ENCODE results near the gene FSTL4.

The FSTL4 gene

GRCh38 chr5:133348406-133348805 lies 263.9 kb downstream of the FSTL4 start:
- TF ChIP-seq CTCF (IDR thresholded peaks at IDR 0.05; ENCODE audit: low read length) (no peak), EZH2phosphoT487 (IDR thresholded peaks at IDR 0.05; ENCODE audit: low read length) (no peak), EZH2 (optimal IDR thresholded peaks at IDR 0.05; ENCODE audit: low read depth, low read length) (no peak)
- H3K9ac ChIP-seq (ENCODE audit: low read length), result no peak overlapping the region
- no peak overlapping the region for H3K4me3 ChIP-seq (ENCODE audit: low read length)
- no peaks in the 10 kb centered on the region for H3K4me1 ChIP-seq (ENCODE audit: low read length)
- H3K27me3 ChIP-seq (replicated peaks; ENCODE audit: insufficient read depth, low read length), result no peaks in the 10 kb centered on the region
- H3F3A ChIP-seq (ENCODE audit: insufficient read depth, low read length), result no peaks in the 10 kb centered on the region
- H3K4me2 ChIP-seq (ENCODE audit: low read depth, low read length), result no peak overlapping the region
- H4K20me1 ChIP-seq (ENCODE audit: insufficient read depth, low read length), result no peaks in the 10 kb centered on the region
- H3K9me3 ChIP-seq (replicated peaks; ENCODE audit: insufficient read depth, low read length), result no peaks in the 10 kb centered on the region
- no peaks in the 10 kb centered on the region for H3K36me3 ChIP-seq (replicated peaks; ENCODE audit: insufficient read depth, low read length)
- no peaks in the 10 kb centered on the region for H3K9me2 ChIP-seq (replicated peaks; ENCODE audit: insufficient read depth, low read length)
- no peak overlapping the region for H2AFZ ChIP-seq (ENCODE audit: low read length)
- H3K27ac ChIP-seq (ENCODE audit: low read length), result no peak overlapping the region
- DNase-seq, result no peak
- H3K79me2 ChIP-seq (ENCODE audit: low read length), result no peaks in the 10 kb centered on the region

- H3K4me3 ChIP-seq (ENCODE audit: low read length), result no peak overlapping the region
- H3K9me2 ChIP-seq (replicated peaks; ENCODE audit: insufficient read depth, low read length), result no peaks in the 10 kb centered on the region
- no peaks in the 10 kb centered on the region for H4K20me1 ChIP-seq (ENCODE audit: insufficient read depth, low read length)
- H2AFZ ChIP-seq (ENCODE audit: low read length), result no peak overlapping the region
- H3K27ac ChIP-seq (ENCODE audit: low read length), result no peak overlapping the region
- H3K9me3 ChIP-seq (replicated peaks; ENCODE audit: insufficient read depth, low read length), result no peaks in the 10 kb centered on the region
- H3K79me2 ChIP-seq (ENCODE audit: low read length), result no peaks in the 10 kb centered on the region
- no peak overlapping the region for H3K9ac ChIP-seq (ENCODE audit: low read length)
- H3F3A ChIP-seq (ENCODE audit: insufficient read depth, low read length), result no peaks in the 10 kb centered on the region
- DNase-seq, result peak; percentile 59
- peak; percentile 46 for TF ChIP-seq CTCF (IDR thresholded peaks at IDR 0.05; ENCODE audit: low read length)
- no peak for TF ChIP-seq EZH2 (optimal IDR thresholded peaks at IDR 0.05; ENCODE audit: low read depth, low read length)
- no peak overlapping the region for H3K4me2 ChIP-seq (ENCODE audit: low read depth, low read length)
- no peaks in the 10 kb centered on the region for H3K4me1 ChIP-seq (ENCODE audit: low read length)
- no peaks in the 10 kb centered on the region for H3K36me3 ChIP-seq (replicated peaks; ENCODE audit: insufficient read depth, low read length)
- no peaks in the 10 kb centered on the region for H3K27me3 ChIP-seq (replicated peaks; ENCODE audit: insufficient read depth, low read length)
Measured at GRCh38 chr5:133347039-133347438, 265.3 kb downstream of the FSTL4 start.

- no peak overlapping the region for H2AFZ ChIP-seq (ENCODE audit: low read length)
- H3K4me2 ChIP-seq (ENCODE audit: low read depth, low read length), result no peak overlapping the region
- no peak overlapping the region for H3K4me3 ChIP-seq (ENCODE audit: low read length)
- no peak overlapping the region for H3K27ac ChIP-seq (ENCODE audit: low read length)
- no peaks in the 10 kb centered on the region for H3K79me2 ChIP-seq (ENCODE audit: low read length)
- no peaks in the 10 kb centered on the region for H3K9me3 ChIP-seq (replicated peaks; ENCODE audit: insufficient read depth, low read length)
- no peak for DNase-seq
- H4K20me1 ChIP-seq (ENCODE audit: insufficient read depth, low read length), result no peaks in the 10 kb centered on the region
- H3K9ac ChIP-seq (ENCODE audit: low read length), result no peak overlapping the region
- H3K36me3 ChIP-seq (replicated peaks; ENCODE audit: insufficient read depth, low read length), result no peaks in the 10 kb centered on the region
- no peaks in the 10 kb centered on the region for H3K4me1 ChIP-seq (ENCODE audit: low read length)
- H3F3A ChIP-seq (ENCODE audit: insufficient read depth, low read length), result no peaks in the 10 kb centered on the region
- H3K9me2 ChIP-seq (replicated peaks; ENCODE audit: insufficient read depth, low read length), result no peaks in the 10 kb centered on the region
- no peak for TF ChIP-seq EZH2 (optimal IDR thresholded peaks at IDR 0.05; ENCODE audit: low read depth, low read length)
- TF ChIP-seq EZH2phosphoT487 (IDR thresholded peaks at IDR 0.05; ENCODE audit: low read length), result no peak
- no peak for TF ChIP-seq CTCF (IDR thresholded peaks at IDR 0.05; ENCODE audit: low read length)
- no peaks in the 10 kb centered on the region for H3K27me3 ChIP-seq (replicated peaks; ENCODE audit: insufficient read depth, low read length)
Measured at GRCh38 chr5:133344266-133344665, 268.1 kb downstream of the FSTL4 start.
